Peyer's patch (tissue), 4 donors: ENCODE data around the gene VAV2.

Source experiments
- CTCF ChIP-seq, 6 experiments: fragments of 450-650 bp in 4 of 6; fragments of 200-600 bp in 2 of 6; sonication (generic) in 1 of 6; IDR thresholded peaks; one replicate each; pipeline ENCODE4 v1.5.1; 2017 to 2019; ENCODE audit warnings: antibody characterized with exemption in 6 of 6, mild to moderate bottlenecking in 3 of 6, moderate library complexity in 1 of 6
- POLR2A ChIP-seq, 2 donors: fragments of 450-650 bp; IDR thresholded peaks; one replicate each; pipeline ENCODE4 v1.5.1; 2017; ENCODE audit warnings: antibody characterized with exemption in 2 of 2, mild to moderate bottlenecking in 2 of 2, moderate library complexity in 2 of 2

DNA sequence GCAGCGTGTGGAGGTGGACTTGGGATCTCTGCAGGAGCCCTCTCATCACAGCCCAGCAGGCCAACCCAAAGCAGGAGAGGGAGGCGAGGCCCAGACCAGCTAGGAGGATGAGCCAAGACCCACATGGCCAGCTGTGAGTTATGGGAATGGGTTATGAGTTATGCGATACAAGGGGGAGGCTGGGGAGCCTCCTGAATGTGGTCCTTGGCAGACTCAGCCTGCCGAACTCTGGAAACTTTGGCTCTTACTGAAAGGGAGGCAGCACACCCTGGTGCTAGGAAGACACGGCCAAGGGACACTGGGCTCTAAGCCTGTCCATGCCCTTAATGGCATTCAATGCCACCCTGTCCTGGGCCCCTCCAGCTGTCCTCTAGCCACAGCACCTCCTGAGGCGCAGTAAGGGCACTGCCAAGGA, 7.7 kb upstream of the VAV2 start:
- TF ChIP-seq CTCF (IDR thresholded peaks at IDR 0.05), result no peak
- no peak for TF ChIP-seq POLR2A (IDR thresholded peaks at IDR 0.05)
